H1 (cell line): ENCODE measurements around the gene NFATC4. TPM values are rescaled to one million over a fixed set of nuclear protein-coding genes. Genes with fewer than 3 reads are reported as not detected.

ENCODE experiments used
- CTCF ChIA-PET: fragments of 300-600 bp; sonication (Branson Sonifier 250); formaldehyde crosslinking; loops from one replicate; lab custom pipeline; 2021; ENCODE audit not compliant: partially characterized antibody; lab: Charles Lee
- POLR2A ChIA-PET: fragments of 300-600 bp; sonication (Branson Sonifier 250); formaldehyde crosslinking; loops from one replicate; lab custom pipeline; 2021; ENCODE audit warnings: inconsistent platforms; ENCODE audit not compliant: partially characterized antibody; lab: Charles Lee
- DNase-seq, 2 experiments: peaks; one replicate each; pipeline versions ENCODE4 v3.0.0 to v3.0.0-alpha.2; 2010 to 2022; ENCODE audit warnings: low spot score in 2 of 2, low read depth in 1 of 2, mixed read lengths in 1 of 2
- FAIRE-seq: peaks from 2 replicates; lab custom pipeline; 2011; peaks lifted over from hg19 to GRCh38; lab: Jason Lieb, UNC
- H2AFZ ChIP-seq: 2 replicates; pipeline ENCODE4 v1.8.1; 2012; ENCODE audit warnings: low read length, inconsistent platforms
- H2AK5ac ChIP-seq: 2 replicates; pipeline ENCODE4 v1.6.1; 2013; ENCODE audit warnings: low read depth, low read length
- H2BK120ac ChIP-seq: replicated peaks from 2 replicates; pipeline ENCODE3; 2013; ENCODE audit warnings: low read depth, low read length, inconsistent platforms
- H2BK12ac ChIP-seq: 2 replicates; pipeline ENCODE4 v1.6.1; 2013; ENCODE audit warnings: low read depth, low read length
- H2BK15ac ChIP-seq: 2 replicates; pipeline ENCODE4 v1.6.1; 2013; ENCODE audit warnings: low read length
- H2BK20ac ChIP-seq: 2 replicates; pipeline ENCODE4 v1.6.1; 2013; ENCODE audit warnings: low read length
- H2BK5ac ChIP-seq: 2 replicates; pipeline ENCODE4 v1.6.1; 2013; ENCODE audit warnings: low read depth, low read length
- H3K14ac ChIP-seq: 2 replicates; pipeline ENCODE4 v1.6.1; 2013; ENCODE audit warnings: inconsistent platforms; ENCODE audit not compliant: insufficient read length
- H3K18ac ChIP-seq: 2 replicates; pipeline ENCODE4 v1.6.1; 2013; ENCODE audit warnings: low read length; ENCODE audit errors: extremely low read depth
- H3K23ac ChIP-seq: 2 replicates; pipeline ENCODE4 v1.6.1; 2013; ENCODE audit warnings: inconsistent platforms; ENCODE audit not compliant: insufficient read length
- H3K23me2 ChIP-seq: 2 replicates; pipeline ENCODE4 v1.6.1; 2013; ENCODE audit warnings: low read depth, low read length
- H3K27ac ChIP-seq: 2 replicates; pipeline ENCODE4 v1.6.1; 2011; ENCODE audit warnings: low read depth, low read length, inconsistent platforms
- H3K27me3 ChIP-seq, 4 experiments: replicated peaks in 1 of 4; 1 replicate in 1 of 4; 2 replicates in 3 of 4; pipeline versions ENCODE4 v1.6.1 to v1.8.1; 2011 to 2013; ENCODE audit warnings: low read length in 3 of 4, mild to moderate bottlenecking in 3 of 4, inconsistent platforms in 2 of 4, mixed read lengths in 2 of 4, moderate library complexity in 1 of 4; ENCODE audit not compliant: control insufficient read depth in 3 of 4, insufficient read depth in 3 of 4; ENCODE audit errors: extremely low read depth in 1 of 4
- H3K36me3 ChIP-seq, 4 experiments: 2 replicates each; pipeline versions ENCODE4 v1.6.1 to v1.8.1; 2011 to 2013; ENCODE audit warnings: mild to moderate bottlenecking in 4 of 4, low read length in 3 of 4, moderate library complexity in 2 of 4, control low read depth in 1 of 4, inconsistent platforms in 1 of 4; ENCODE audit not compliant: insufficient read depth in 4 of 4, control insufficient read depth in 2 of 4
- H3K4ac ChIP-seq: replicated peaks from 2 replicates; pipeline ENCODE3; 2013; ENCODE audit warnings: low read length, low read depth, mixed read lengths, inconsistent platforms; ENCODE audit not compliant: insufficient read length
- H3K4me1 ChIP-seq, 4 experiments: replicated peaks in 1 of 4; 1 replicate in 1 of 4; 2 replicates in 3 of 4; pipeline versions ENCODE4 v1.6.1 to v1.8.1; 2011 to 2013; ENCODE audit warnings: low read length in 3 of 4, inconsistent platforms in 2 of 4, mixed read lengths in 1 of 4; ENCODE audit not compliant: insufficient read depth in 4 of 4, control insufficient read depth in 3 of 4
- H3K4me2 ChIP-seq, 2 experiments: 2 replicates each; pipeline versions ENCODE4 v1.6.1 to v1.8.1; 2011 to 2013; ENCODE audit warnings: low read depth in 2 of 2, low read length in 2 of 2, control low read depth in 1 of 2, inconsistent platforms in 1 of 2, mild to moderate bottlenecking in 1 of 2; ENCODE audit not compliant: insufficient read depth in 1 of 2
- H3K4me3 ChIP-seq, 4 experiments: fragments of 200-600, 300-600 bp in 1 of 4; sonication (generic), shearing (Covaris generic), sonication (Bioruptor Twin) in 1 of 4; 2 replicates each; pipeline versions ENCODE4 v1.5.1 to v1.8.1; 2011 to 2016; ENCODE audit warnings: low read length in 4 of 4, low read depth in 3 of 4, control low read depth in 2 of 4, inconsistent platforms in 2 of 4, mild to moderate bottlenecking in 2 of 4, mixed read lengths in 1 of 4, moderate library complexity in 1 of 4; ENCODE audit not compliant: insufficient read depth in 2 of 4; ENCODE audit errors: extremely low read depth in 1 of 4
- H3K56ac ChIP-seq: replicated peaks from 2 replicates; pipeline ENCODE3; 2013; ENCODE audit warnings: low read depth, mild to moderate bottlenecking, mixed read lengths, low read length, inconsistent platforms; ENCODE audit not compliant: insufficient read length
- H3K79me1 ChIP-seq: 2 replicates; pipeline ENCODE4 v1.6.1; 2013; ENCODE audit warnings: low read depth, low read length, control low read depth
- H3K79me2 ChIP-seq, 2 experiments: 2 replicates each; pipeline versions ENCODE4 v1.6.1 to v1.8.1; 2012 to 2013; ENCODE audit warnings: low read length in 2 of 2, mild to moderate bottlenecking in 2 of 2, inconsistent platforms in 1 of 2; ENCODE audit not compliant: insufficient read depth in 2 of 2, control insufficient read depth in 1 of 2
- H3K9ac ChIP-seq, 4 experiments: replicated peaks in 1 of 4; 1 replicate in 1 of 4; 2 replicates in 3 of 4; pipeline versions ENCODE4 v1.6.1 to v1.8.1; 2011 to 2013; ENCODE audit warnings: low read depth in 3 of 4, low read length in 3 of 4, control low read depth in 2 of 4, mild to moderate bottlenecking in 2 of 4, moderate library complexity in 2 of 4, inconsistent platforms in 1 of 4; ENCODE audit errors: extremely low read depth in 1 of 4
- H3K9me3 ChIP-seq, 2 experiments: 2 replicates each; pipeline versions ENCODE4 v1.6.1 to v1.8.1; 2012 to 2013; ENCODE audit warnings: mild to moderate bottlenecking in 2 of 2, moderate library complexity in 2 of 2, control low read depth in 1 of 2, inconsistent platforms in 1 of 2, low read depth in 1 of 2, low read length in 1 of 2, mixed read lengths in 1 of 2; ENCODE audit not compliant: insufficient read depth in 2 of 2
- H4K20me1 ChIP-seq, 2 experiments: replicated peaks in 1 of 2; 2 replicates each; pipeline versions ENCODE3 to v1.8.1; 2011 to 2013; ENCODE audit warnings: inconsistent platforms in 2 of 2, low read length in 2 of 2, mild to moderate bottlenecking in 1 of 2; ENCODE audit not compliant: insufficient read depth in 2 of 2, control insufficient read depth in 1 of 2
- H4K5ac ChIP-seq: 2 replicates; pipeline ENCODE4 v1.6.1; 2013; ENCODE audit warnings: low read length, low read depth, mixed read lengths, inconsistent platforms; ENCODE audit not compliant: insufficient read length
- H4K8ac ChIP-seq: 2 replicates; pipeline ENCODE4 v1.8.0; 2013; ENCODE audit warnings: mild to moderate bottlenecking, moderate library complexity, low read length, inconsistent platforms; ENCODE audit not compliant: insufficient read depth; ENCODE audit errors: extremely low read depth
- H4K91ac ChIP-seq: replicated peaks from 2 replicates; pipeline ENCODE3; 2013; ENCODE audit warnings: low read length, mixed read lengths, inconsistent platforms; ENCODE audit not compliant: insufficient read length
- CTBP2 ChIP-seq: IDR thresholded peaks from 2 replicates; pipeline ENCODE4 v1.7.0; 2011; ENCODE audit warnings: borderline replicate concordance, mild to moderate bottlenecking, moderate library complexity, mixed read lengths, low read length; ENCODE audit not compliant: insufficient read depth, insufficient read length
- HDAC2 ChIP-seq, 2 experiments: fragments of 300-600 bp in 1 of 2; sonication (generic) in 1 of 2; IDR thresholded peaks; 2 replicates each; pipeline ENCODE4 v1.6.1; 2011 to 2012; ENCODE audit warnings: low read depth in 2 of 2, low read length in 2 of 2, mild to moderate bottlenecking in 2 of 2, moderate library complexity in 2 of 2, borderline replicate concordance in 1 of 2, inconsistent platforms in 1 of 2
- MAFK ChIP-seq: IDR thresholded peaks from 2 replicates; pipeline ENCODE4 v1.6.1; 2012; ENCODE audit warnings: low read depth, mild to moderate bottlenecking, improper control_type of control experiment, low read length
- POLR2AphosphoS5 ChIP-seq: IDR thresholded peaks from 2 replicates; pipeline ENCODE4 v1.6.1; 2011; ENCODE audit warnings: low read depth, low read length
- SP1 ChIP-seq: IDR thresholded peaks from 2 replicates; pipeline ENCODE4 v1.6.1; 2011; ENCODE audit warnings: low read depth, low read length
- SUZ12 ChIP-seq: fragments of 200-600 bp; sonication (generic); IDR thresholded peaks from 2 replicates; pipeline ENCODE4 v1.6.1; 2012; ENCODE audit warnings: mild to moderate bottlenecking, inconsistent platforms, low read length, moderate library complexity, mixed read lengths
- TAF7 ChIP-seq: optimal IDR thresholded peaks from 2 replicates; pipeline ENCODE3; 2011; ENCODE audit warnings: low read depth, mild to moderate bottlenecking, inconsistent platforms, low read length, moderate library complexity, borderline replicate concordance
- WGBS, 2 experiments: shearing (Covaris generic) in 1 of 2; methylation state at CpG; one replicate each; pipeline versions ENCODE4 v1.1.6 to v1.1.7; 2013 to 2015; ENCODE audit warnings: low lambda C conversion rate in 2 of 2, mixed read lengths in 2 of 2, inconsistent platforms in 1 of 2, low coverage in 1 of 2, missing lambda C conversion rate in 1 of 2; ENCODE audit not compliant: insufficient replicate concordance in 2 of 2, insufficient coverage in 1 of 2, insufficient read length in 1 of 2; ENCODE audit errors: extremely low coverage in 1 of 2, missing lambda C conversion rate in 1 of 2; 5-methylcytosine and 5-hydroxymethylcytosine counted together
- polyA plus RNA-seq, 7 experiments: library from polyadenylated mRNA; depleted of rRNA in 3 of 7; stranded (reverse) in 5 of 7; unstranded in 2 of 7; fragments of >200 nt in 5 of 7; fragments of 200-250 nt in 2 of 7; gene quantifications; 1 replicate in 5 of 7; 2 replicates in 1 of 7; 4 replicates in 1 of 7; pipeline versions ENCODE4 v1.2.1 to v1.2.3, GENCODE V29; 2011 to 2013; ENCODE audit warnings: missing spikeins in 2 of 7, mixed read lengths in 2 of 7
- total RNA-seq: library from RNA; stranded (reverse); fragmentation: NEBNext Ultra II Directional; extraction: Animal tissue kit (Norgen Biotek cat#: 25700); gene quantifications from 2 replicates; pipeline ENCODE4 v1.2.1, GENCODE V29; 2021
- TF ChIP-seq, protein P1 (sequence below): IDR thresholded peaks from 2 replicates; pipeline ENCODE4 v1.6.1; 2011; ENCODE audit warnings: low read depth, mild to moderate bottlenecking, low read length; ENCODE audit not compliant: insufficient read depth
- TF ChIP-seq, protein P2 (sequence below), 3 experiments: IDR thresholded peaks; 1 replicate in 2 of 3; 2 replicates in 1 of 3; pipeline versions ENCODE4 v1.5.1 to v1.6.1; 2011; ENCODE audit warnings: low read length in 3 of 3, mild to moderate bottlenecking in 3 of 3, inconsistent platforms in 2 of 3, low read depth in 1 of 3, moderate library complexity in 1 of 3; ENCODE audit not compliant: insufficient read depth in 1 of 3; ENCODE audit errors: control extremely low read depth in 1 of 3

The NFATC4 gene
- total and polyA plus RNA-seq, 2 of the 8 experiments (the other 6 are each of a cell fraction or from before 2014, with no cell fraction given) = 47.3 to 50.3 TPM

DNA sequence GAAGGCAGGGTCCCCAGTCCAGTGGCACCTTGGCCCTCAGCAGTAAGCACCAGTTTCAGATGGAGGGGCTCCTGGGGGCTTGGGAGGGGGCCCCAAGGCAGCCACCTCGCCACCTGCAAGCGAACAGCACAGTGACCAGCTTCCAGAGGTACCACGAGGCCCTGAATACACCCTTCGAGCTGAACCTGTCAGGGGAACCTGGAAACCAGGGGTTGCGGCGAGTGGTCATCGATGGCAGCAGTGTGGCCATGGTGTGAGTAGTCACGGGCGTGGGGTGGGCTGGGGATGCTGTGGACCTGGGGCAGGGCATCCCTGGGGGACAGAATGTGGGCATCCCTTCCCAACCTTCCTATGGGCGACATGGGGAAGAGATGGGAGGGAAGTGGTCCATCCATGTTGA lies 42.0 kb downstream of the NFATC4 start:
- WGBS, 2 experiments = 89% methylated on average over 10 of the region's 10 CpGs; no CpG with 5 or more reads in 1 of the 2 experiments
- ChIA-PET POLR2A (interaction anchor here (0.9 to 5.0 kb wide), 3 partner anchors 10 to 21 kb away, joined by 3 to 25 read pairs (median 5); partner anchors contain the start of genes CBLN3 and KHNYN), CTCF (interaction anchor here (0.8 to 9.6 kb wide), 22 partner anchors 8 to 112 kb away, joined by 3 to 101 read pairs (median 5); partner anchors contain the start of genes ADCY4, CBLN3, CIDEB and KHNYN)
- Histone ChIP-seq H3K27ac (no peak overlapping the region), H3K4me1 (no peaks in the 10 kb centered on the region), H3K4ac (no peak overlapping the region), H3K9ac (no peak overlapping the region), H2AFZ (no peak overlapping the region), H4K8ac (no peak overlapping the region), H2BK20ac (no peak overlapping the region), H3K14ac (no peak overlapping the region), H2AK5ac (no peak overlapping the region), H3K23ac (no peak overlapping the region), H3K18ac (no peak overlapping the region), H3K23me2 (no peaks in the 10 kb centered on the region; the same call in 1 of the 2 replicates), H3K79me2 (no peaks in the 10 kb centered on the region), H2BK15ac (no peak overlapping the region), H3K9me3 (no peaks in the 10 kb centered on the region), H2BK120ac (no peak overlapping the region), H2BK12ac (no peak overlapping the region), H3K4me2 (no peak overlapping the region), H3K36me3 (peaks cover 4 to 11% (median 7%) of the 10 kb centered on the region in 4 experiments; a peak in 5 of 8 replicates), H3K27me3 (0 out of 7 replicates have a peak, but pooled peaks cover 0 to 2% (median 0%) of the 10 kb centered on the region in 4 experiments), H2BK5ac (no peak overlapping the region), H3K4me3 (no peak overlapping the region), H4K91ac (no peak overlapping the region), H4K5ac (no peak overlapping the region), H3K79me1 (peaks cover 3% of the 10 kb centered on the region; the same call in 1 of the 2 replicates), H4K20me1 (no peaks in the 10 kb centered on the region), H3K56ac (no peak overlapping the region)
- DNase-seq (no peak), FAIRE-seq (no peak)
- TF ChIP-seq SUZ12 (no peak), POLR2AphosphoS5 (no peak), MAFK (no peak), HDAC2 (IDR thresholded peaks at IDR 0.05; ENCODE audit: borderline replicate concordance in 1 of 2, low read depth in 2 of 2, low read length in 2 of 2) (no peak), TAF7 (no peak), CTBP2 (no peak), SP1 (no peak)
- TF ChIP-seq, protein P1, sequence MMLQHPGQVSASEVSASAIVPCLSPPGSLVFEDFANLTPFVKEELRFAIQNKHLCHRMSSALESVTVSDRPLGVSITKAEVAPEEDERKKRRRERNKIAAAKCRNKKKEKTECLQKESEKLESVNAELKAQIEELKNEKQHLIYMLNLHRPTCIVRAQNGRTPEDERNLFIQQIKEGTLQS = no peak
- TF ChIP-seq, protein P2, sequence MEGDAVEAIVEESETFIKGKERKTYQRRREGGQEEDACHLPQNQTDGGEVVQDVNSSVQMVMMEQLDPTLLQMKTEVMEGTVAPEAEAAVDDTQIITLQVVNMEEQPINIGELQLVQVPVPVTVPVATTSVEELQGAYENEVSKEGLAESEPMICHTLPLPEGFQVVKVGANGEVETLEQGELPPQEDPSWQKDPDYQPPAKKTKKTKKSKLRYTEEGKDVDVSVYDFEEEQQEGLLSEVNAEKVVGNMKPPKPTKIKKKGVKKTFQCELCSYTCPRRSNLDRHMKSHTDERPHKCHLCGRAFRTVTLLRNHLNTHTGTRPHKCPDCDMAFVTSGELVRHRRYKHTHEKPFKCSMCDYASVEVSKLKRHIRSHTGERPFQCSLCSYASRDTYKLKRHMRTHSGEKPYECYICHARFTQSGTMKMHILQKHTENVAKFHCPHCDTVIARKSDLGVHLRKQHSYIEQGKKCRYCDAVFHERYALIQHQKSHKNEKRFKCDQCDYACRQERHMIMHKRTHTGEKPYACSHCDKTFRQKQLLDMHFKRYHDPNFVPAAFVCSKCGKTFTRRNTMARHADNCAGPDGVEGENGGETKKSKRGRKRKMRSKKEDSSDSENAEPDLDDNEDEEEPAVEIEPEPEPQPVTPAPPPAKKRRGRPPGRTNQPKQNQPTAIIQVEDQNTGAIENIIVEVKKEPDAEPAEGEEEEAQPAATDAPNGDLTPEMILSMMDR (IDR thresholded peaks at IDR 0.05; ENCODE audit: control extremely low read depth in 1 of 3, insufficient read depth in 1 of 3, low read depth in 1 of 3, low read length in 3 of 3) = no peak
